Raji (cell line): ENCODE results near the gene ZNF41.

ENCODE experiments used
- POLR2A ChIP-seq: IDR thresholded peaks from 2 replicates; pipeline ENCODE4 v1.6.1; 2011; ENCODE audit warnings: low read depth, low read length, control low read depth; ENCODE audit not compliant: insufficient read depth

The ZNF41 gene

DNA sequence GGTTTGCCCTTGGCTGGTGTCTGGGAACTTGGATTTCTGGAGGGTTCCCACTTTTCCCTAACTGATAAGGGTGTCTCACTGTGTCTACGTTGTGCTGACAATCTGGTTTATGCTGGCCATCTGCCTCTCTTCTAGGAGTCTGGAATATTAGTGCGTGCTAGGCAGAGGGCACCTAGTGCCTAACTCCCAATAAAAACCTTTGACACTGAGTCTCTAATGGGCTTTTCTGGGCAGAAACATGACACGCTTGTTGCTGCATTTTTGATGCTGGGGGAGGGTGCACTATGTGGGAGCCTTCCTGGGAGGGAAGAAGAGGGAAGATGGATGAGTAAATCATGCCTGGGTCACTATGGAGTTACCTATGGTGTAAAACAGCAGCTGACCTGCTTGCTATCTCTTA, 16.3 kb upstream of the ZNF41 start:
- TF ChIP-seq POLR2A, result no peak

DNA sequence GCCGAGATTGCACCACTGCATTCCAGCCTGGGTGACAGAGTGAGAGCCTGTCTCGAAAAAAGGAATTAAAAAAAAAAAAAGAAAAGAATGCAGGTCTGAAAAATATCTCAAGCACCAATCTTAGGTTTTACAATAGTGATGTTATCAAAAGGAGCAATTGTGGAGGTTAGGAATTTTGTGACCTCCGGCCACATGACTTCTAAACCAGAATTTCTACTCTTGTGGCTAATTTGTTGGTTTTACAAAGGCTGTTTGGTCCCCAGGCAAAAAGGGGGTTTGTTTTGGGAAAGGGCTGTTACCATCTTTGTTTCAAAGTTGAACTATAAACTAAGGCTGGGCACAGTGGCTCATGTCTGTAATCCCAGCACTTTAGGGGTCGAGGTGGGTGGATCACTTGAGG, 15.4 kb upstream of the ZNF41 start:
- TF ChIP-seq POLR2A, result no peak

DNA sequence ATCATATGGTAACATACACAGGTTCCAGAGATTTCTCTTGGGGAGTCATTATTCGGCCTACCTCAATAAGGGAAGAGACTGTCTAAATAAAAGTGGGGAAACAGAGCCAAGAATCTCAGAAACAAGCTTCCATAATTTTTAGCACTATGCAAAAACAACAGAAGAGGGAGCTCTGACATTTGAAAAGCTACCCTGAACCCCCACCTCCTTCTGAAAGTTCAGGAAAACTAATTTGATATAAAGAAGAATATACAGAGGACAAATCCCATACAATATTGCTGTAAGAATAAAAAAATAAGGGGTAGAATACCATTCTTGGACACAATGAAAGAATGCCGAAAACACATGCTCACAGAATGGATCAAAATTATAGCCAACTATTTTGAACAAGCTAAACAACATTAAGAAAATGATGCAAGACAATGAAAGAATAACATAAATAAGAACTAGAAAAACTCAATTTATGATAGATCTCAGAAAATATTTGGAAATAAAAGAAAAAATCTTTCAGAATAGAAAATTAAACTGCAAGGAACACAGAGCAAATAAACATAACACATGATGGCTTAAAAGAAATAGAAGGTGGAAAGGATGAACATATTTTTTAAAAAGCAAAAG, 14.4 kb upstream of the ZNF41 start:
- no peak for TF ChIP-seq POLR2A

DNA sequence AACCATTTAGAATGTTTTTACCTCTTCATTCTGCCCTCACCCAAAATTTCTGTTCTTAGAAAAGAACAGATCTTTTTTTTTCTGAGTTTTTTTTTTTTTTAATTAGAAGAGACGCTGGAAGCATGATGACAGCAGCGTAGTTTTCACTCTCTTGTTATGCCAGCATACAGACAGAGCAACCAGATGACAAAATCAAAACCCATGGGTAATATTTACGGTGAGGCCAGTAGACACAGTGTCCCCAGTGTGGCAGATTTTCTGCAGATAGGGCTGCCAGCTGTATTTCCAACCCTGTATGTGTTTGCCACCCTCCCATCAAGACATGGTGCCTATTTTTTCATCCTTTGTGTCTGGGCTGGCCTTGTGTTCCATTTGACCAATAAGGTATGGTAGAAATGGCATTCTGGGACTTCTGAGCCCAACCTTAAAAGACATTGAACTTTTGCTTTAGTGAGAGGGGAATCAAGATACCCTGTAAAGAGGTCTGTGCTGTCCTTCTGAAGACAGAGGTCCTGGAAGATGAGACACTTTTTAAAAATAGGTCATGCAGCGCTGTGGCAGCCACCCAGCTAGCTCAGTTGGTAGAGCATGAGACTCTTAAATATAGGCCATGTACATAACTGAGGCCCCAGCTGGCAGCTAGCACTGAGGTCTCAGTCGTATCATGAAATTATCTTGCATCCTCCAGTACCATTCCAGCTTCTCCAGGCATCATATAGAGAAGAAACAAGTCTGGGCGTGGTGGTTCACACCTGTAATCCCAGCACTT, 6.7 kb upstream of the ZNF41 start:
- no peak for TF ChIP-seq POLR2A

DNA sequence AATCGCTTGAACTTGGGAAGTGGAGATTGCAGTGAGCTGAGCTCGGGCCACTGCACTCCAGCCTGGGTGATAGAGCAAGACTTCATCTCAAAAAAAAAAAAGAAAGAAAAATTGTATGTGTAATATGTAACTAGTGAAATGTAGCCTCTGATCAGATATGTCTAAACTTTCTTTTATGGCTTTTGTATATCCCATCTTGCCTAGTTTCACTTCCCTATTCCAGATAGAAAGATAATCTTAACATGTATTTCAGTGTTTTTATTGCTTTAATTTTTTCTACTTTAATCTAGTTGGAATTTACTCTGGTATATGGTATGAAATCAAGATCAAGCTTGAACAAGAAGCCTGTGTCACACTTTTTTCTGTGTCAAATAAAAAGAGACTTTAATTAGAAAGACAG, 1.9 kb upstream of the ZNF41 start:
- TF ChIP-seq POLR2A, result no peak

DNA sequence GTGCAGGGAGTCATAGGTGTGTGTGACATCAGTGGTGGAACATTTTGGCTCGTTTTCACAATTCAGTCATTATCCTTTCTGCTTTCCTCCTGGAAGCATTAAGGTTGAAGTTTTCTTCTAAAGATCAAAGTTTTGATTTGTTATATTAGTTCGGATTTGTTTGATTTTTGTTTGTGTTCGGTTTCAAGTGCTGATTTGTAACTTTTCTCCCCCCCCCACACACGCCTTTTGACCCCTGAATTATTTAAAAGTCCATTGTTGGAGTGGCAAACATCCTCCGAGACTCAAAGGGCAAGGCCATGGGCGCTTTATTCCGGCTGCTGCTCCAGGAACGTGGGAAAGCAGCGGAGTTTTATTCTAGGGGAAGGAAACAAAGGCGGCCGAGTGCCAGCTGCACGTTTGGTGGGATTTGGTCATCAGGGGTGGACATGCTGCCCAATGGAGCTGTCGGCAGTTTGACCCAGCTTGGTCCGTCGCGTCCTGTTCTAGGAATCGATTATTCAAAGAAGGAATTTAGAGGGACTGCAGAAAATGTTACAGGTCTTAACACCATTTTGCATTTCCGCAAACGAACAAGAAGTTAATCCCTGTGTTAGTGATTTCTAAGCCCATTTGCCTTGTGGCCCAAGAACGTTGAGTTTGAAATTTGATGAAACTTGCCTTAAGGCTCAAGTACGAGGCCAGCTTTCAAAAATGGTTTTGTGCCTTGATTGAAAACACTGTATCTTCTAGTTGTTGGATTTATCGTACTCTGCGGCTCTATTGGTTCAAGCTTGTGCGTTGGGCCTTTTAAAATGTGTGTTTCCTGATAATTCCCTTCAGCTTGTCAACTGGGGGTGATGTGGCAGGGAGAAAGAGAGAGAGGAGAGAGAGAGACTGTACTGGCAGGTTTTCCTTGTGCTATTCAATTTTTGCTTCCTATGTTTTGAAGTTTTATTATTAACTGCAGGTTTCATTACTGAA, 565 bp upstream of the ZNF41 start:
- no peak for TF ChIP-seq POLR2A

DNA sequence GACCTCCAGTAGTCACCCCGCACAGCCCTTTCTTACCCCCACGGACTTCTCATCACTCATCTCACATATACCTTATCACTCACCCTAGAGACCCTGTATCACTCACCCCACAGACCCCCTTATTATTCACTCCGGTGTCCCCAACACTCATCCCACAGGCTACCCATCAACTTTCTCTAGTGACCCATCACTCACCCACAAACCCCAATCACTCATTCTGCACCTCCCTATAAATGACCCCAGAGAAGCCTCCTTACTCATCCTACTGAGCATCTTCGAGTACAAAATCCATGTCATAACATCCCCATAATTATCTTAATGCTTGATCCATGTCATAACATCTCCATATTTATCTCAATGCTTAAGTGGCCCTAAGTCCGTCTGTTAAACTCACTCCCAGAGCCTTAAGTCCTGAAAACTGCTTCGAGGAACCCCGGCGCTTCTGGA, 934 bp downstream of the ZNF41 start:
- no peak for TF ChIP-seq POLR2A

DNA sequence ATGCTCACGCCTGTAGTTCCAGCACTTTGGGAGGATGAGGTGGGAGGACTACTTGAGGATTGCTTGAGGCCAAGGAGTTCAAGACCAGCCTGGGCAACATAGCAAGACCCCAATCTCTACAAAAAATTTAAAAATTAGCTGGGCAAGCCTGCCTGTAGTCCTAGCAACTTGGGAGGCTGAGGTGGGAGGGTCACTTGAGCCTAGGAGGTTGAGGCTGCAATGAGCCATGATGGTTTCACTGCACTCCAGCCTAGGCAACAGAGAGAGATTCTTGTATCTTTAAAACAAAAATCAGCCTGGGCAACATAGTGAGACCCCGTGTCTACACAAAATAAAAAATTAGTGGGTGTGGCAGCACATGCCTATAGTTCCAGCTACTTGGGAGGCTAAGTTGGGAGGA, 1.9 kb downstream of the ZNF41 start:
- TF ChIP-seq POLR2A, result no peak

DNA sequence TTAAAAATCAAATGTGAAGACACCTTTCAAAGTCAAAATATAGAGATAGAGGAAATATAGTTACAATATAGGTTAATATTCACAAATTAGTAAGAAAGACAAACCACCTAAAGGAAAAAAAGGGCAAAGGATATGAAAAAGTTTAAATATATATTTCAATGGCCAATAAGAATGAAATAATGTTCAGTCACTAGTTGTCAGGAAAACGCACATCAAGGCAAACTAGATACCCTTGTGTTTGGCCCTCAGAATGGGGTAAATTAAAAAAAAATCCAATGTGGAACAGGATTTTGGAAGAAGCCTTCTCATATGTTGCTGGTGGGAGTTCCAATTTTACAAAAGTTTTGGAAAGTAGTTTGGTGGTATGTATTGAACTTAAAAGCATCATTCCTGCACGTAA, 2.4 kb downstream of the ZNF41 start:
- TF ChIP-seq POLR2A, result no peak

DNA sequence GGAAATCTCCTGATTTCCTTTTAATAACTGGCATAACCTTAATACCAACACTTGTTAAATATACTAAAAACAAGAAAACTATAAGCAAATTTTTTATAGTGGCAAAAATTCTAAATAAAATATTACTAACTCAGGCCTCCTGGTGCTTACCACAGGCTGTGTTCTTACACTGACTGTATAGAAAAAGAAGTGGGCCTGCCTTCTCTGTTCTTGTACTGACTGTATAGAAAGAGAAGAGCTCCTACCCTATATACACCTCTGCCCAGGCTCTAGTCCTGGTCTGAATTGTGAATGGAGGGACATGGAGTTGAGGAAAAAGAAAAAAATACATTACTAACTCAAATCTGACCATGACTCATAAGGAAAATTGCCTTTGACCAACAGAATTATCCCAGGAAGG, 7.5 kb downstream of the ZNF41 start:
- TF ChIP-seq POLR2A, result no peak

DNA sequence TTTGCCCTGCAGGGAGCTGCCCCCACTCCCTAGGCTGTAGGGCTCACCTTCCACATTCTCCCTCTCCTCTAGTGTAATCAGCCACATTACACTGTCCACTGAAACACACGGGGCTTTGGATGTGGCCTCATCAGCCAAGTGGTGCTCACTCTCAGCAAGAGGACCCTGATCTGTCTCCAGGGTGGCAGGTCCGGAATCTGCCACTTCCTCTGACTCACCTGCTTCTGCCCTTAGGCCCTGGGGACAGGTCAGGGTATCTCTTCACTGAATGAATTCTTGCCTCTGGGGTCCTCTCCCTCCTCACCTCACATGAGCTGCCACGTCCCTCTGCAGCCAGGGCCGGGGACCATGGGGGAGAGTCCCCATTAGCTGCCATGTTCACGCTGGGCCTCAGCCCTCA, 15.9 kb downstream of the ZNF41 start:
- TF ChIP-seq POLR2A, result no peak

DNA sequence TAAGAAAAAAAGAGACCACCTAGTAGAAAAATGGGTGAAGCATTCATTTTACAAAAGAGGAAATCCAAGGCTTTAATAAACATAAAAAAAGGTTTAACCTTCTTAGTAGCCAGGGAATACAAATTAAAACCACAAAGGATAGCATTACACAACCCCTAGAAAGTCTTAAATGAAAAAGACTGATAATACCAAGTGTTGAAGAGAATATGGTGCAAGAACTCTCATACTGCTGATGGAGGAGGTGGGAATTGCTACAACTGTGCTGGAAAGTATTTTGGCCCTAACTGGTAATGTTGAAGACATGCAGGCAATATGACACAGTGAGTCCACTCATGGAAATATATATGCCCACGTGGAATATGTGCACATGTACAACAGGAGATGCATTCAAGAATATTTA, 22.5 kb downstream of the ZNF41 start:
- TF ChIP-seq POLR2A, result no peak

DNA sequence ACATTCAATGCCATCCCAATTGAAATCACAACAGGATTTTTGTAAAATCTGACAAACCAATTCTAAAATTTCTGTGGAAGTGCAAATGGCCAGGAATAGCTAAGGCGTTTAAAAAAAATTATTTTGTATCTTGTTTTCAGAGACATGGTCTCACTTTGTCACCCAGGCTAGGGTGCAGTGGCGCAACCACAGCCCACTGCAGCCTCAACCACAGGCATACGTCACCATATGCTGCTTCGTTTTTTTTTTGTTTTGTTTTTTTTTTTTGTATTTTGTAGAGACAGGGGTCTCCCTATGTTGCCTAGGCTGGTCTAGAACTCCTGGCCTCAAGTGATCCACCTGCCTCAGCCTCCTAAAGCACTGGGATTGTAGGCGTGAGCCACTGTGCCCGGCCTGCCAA, 24.5 kb downstream of the ZNF41 start:
- TF ChIP-seq POLR2A, result no peak

DNA sequence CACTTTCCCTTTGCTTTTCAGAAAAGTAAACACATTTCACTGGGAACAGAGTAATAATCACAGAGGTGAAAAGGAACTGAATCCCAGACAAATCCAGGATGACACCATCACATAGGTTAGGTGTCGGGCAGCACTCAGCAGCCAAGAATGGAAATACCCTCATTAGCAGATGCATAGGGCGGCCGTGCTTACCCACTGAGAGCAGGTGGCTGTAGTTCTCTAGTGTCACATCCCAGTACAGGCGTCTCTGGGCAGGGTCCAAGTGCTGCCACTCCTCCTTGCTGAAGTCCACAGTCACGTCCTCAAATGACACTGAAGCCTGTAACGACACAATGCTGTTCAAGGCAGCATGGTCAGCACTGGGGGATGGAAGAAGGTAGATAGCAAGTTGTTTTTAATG, 26.9 kb downstream of the ZNF41 start:
- TF ChIP-seq POLR2A, result no peak

DNA sequence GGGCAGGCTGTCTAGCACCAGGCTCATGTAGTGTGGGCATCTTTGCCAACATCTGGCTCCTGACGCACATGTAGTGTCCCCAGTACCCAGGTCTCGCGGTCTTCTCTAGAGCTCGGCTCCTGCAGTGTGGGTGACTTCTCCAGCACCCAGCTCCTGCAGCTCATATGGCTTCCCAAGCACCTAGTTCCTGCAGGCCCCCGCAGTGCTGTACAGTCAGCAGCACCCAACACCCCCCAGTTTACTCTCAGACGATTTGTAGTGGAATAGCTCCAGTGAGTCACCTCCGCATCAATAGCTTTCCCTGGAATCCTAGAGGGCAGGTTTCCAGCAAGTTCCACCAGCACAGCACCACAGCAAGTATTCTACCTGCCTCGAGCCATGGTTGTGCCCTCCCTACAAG, 30.9 kb downstream of the ZNF41 start:
- TF ChIP-seq POLR2A, result no peak

DNA sequence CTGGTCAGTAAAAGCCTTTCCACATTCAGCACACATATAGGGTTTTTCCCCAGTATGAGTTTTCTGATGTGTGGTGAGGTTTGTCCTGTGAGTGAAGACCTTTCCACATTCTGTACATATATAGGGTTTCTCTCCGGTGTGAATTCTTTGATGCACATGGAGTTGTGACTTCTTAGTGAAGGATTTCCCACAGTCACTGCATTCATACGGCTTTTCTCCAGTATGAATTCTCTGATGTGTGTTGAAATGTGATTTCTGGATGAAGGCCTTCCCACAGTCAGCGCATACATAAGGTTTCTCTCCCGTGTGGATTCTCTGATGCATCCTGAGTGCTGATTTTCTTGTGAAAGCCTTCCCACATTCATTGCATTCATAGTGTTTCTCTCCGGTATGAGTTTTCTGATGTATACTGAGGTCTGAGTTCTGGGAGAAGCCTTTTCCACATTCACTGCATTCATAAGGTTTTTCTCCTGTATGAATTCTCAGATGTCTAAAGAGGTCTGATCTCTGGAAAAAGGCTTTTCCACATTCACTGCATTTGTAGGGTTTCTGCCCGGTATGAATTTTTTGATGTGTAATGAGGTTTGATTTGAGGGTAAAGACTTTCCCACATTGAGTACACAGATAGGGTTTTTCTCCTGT, 34.7 kb downstream of the ZNF41 start:
- TF ChIP-seq POLR2A, result no peak

DNA sequence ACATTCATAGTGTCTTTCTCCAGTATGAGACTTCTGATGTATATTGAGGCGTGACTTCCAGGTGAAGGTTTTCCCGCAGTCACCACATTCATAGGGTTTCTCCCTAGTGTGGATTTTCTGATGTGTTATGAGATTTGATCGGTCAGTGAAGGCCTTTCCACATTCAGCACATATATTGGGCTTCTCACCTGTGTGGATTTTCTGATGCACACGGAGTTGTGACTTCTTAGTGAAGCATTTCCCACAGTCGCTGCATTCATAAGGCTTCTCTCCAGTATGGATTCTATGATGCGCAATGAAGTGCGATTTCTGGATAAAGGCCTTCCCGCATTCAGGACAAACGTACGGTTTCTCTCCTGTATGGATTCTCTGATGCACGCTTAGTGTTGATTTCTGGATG, 35.4 kb downstream of the ZNF41 start:
- TF ChIP-seq POLR2A, result no peak
